ENCODE data around the gene EDEM1.
A peak's percentile ranks its signal among the peaks of the same experiment; 100 is the strongest.
"Not testable (repeated sequence)": the region's sequence is repeated elsewhere in the genome, so short reads cannot be mapped to it uniquely, and the experiment has no call there.

The EDEM1 gene

GRCh38 chr3:5181469-5182141 lies 5.9 kb upstream of the EDEM1 start:
- ATAC-seq (ENCODE audit: insufficient read depth, low read depth) (peak; percentile 96), DNase-seq (peak; percentile 71)
- Histone ChIP-seq H3K4me2 (ENCODE audit: insufficient read depth, low read length) (peak overlapping the region; percentile 55), H3K4me3 (ENCODE audit: low read depth in 1 of 2, low read length in 2 of 2) (peak overlapping the region in 1 of 2 experiments; percentile 29; a peak in 2 of 4 replicates), H3K9ac (ENCODE audit: low read depth, low read length) (peak overlapping the region; percentile 52), H3K4me1 (ENCODE audit: insufficient read depth, low read length) (peaks cover 98% of the 10 kb centered on the region), H4K20me1 (ENCODE audit: insufficient read depth, low read length) (no peaks in the 10 kb centered on the region), H3K79me2 (ENCODE audit: insufficient read depth, low read length) (peaks cover 61% of the 10 kb centered on the region), H3K27ac (ENCODE audit: low read length) (peak overlapping the region; percentile 95), H3K27me3 (ENCODE audit: insufficient read depth, low read length, poor library complexity) (no peaks in the 10 kb centered on the region), H3K36me3 (ENCODE audit: insufficient read depth, low read length) (peaks cover 38% of the 10 kb centered on the region), H3K9me3 (ENCODE audit: insufficient read depth, low read length, severe bottlenecking) (no peaks in the 10 kb centered on the region), H2AFZ (ENCODE audit: low read depth, low read length) (no peak overlapping the region)
- TF ChIP-seq EZH2 (IDR thresholded peaks at IDR 0.05; ENCODE audit: borderline replicate concordance, low read depth, low read length, severe bottlenecking) (no peak), CTCF (IDR thresholded peaks at IDR 0.05; ENCODE audit: borderline replicate concordance, extremely low read depth, low read length, poor library complexity, severe bottlenecking) (no peak)

GRCh38 chr3:5183714-5184113 lies 3.8 kb upstream of the EDEM1 start:
- not testable (repeated sequence) for H3K4me3 ChIP-seq (ENCODE audit: low read depth in 1 of 2, low read length in 2 of 2); H3K27me3 ChIP-seq (ENCODE audit: insufficient read depth, low read length, poor library complexity); H3K9ac ChIP-seq (ENCODE audit: low read depth, low read length); H3K9me3 ChIP-seq (ENCODE audit: insufficient read depth, low read length, severe bottlenecking); DNase-seq; H2AFZ ChIP-seq (ENCODE audit: low read depth, low read length); H4K20me1 ChIP-seq (ENCODE audit: insufficient read depth, low read length); H3K4me2 ChIP-seq (ENCODE audit: insufficient read depth, low read length); ATAC-seq (ENCODE audit: insufficient read depth, low read depth)
- peaks cover 83% of the 10 kb centered on the region for H3K4me1 ChIP-seq (ENCODE audit: insufficient read depth, low read length)
- peaks cover 66% of the 10 kb centered on the region for H3K79me2 ChIP-seq (ENCODE audit: insufficient read depth, low read length)
- peak overlapping the region; percentile 95 for H3K27ac ChIP-seq (ENCODE audit: low read length)
- peaks cover 30% of the 10 kb centered on the region for H3K36me3 ChIP-seq (ENCODE audit: insufficient read depth, low read length)

- no peak overlapping the region for H3K9ac ChIP-seq (ENCODE audit: low read depth, low read length)
- no peak overlapping the region; the same call in 1 of the 2 replicates for H3K4me2 ChIP-seq (ENCODE audit: insufficient read depth, low read length)
- TF ChIP-seq CTCF (IDR thresholded peaks at IDR 0.05; ENCODE audit: borderline replicate concordance, extremely low read depth, low read length, poor library complexity, severe bottlenecking) (no peak), EZH2 (IDR thresholded peaks at IDR 0.05; ENCODE audit: borderline replicate concordance, low read depth, low read length, severe bottlenecking) (no peak)
- H3K79me2 ChIP-seq (ENCODE audit: insufficient read depth, low read length): peaks cover 73% of the 10 kb centered on the region
- H3K4me1 ChIP-seq (ENCODE audit: insufficient read depth, low read length): peaks cover 76% of the 10 kb centered on the region
- peaks cover 13% of the 10 kb centered on the region for H4K20me1 ChIP-seq (ENCODE audit: insufficient read depth, low read length)
- H3K9me3 ChIP-seq (ENCODE audit: insufficient read depth, low read length, severe bottlenecking): no peaks in the 10 kb centered on the region
- no peak overlapping the region for H2AFZ ChIP-seq (ENCODE audit: low read depth, low read length)
- DNase-seq (no peak), ATAC-seq (ENCODE audit: insufficient read depth, low read depth) (no peak)
- peak overlapping the region; percentile 95 for H3K27ac ChIP-seq (ENCODE audit: low read length)
- no peak overlapping the region for H3K4me3 ChIP-seq (ENCODE audit: low read depth in 1 of 2, low read length in 2 of 2)
- H3K36me3 ChIP-seq (ENCODE audit: insufficient read depth, low read length): peaks cover 35% of the 10 kb centered on the region
- H3K27me3 ChIP-seq (ENCODE audit: insufficient read depth, low read length, poor library complexity): no peaks in the 10 kb centered on the region
Measured at GRCh38 chr3:5184499-5184898, 3.0 kb upstream of the EDEM1 start.

GRCh38 chr3:5185093-5185673 lies 2.3 kb upstream of the EDEM1 start:
- no peak for TF ChIP-seq EZH2 (IDR thresholded peaks at IDR 0.05; ENCODE audit: borderline replicate concordance, low read depth, low read length, severe bottlenecking)
- TF ChIP-seq CTCF (IDR thresholded peaks at IDR 0.05; ENCODE audit: borderline replicate concordance, extremely low read depth, low read length, poor library complexity, severe bottlenecking): no peak
- H3K4me1 ChIP-seq (ENCODE audit: insufficient read depth, low read length): peaks cover 69% of the 10 kb centered on the region
- no peak for DNase-seq
- H3K4me2 ChIP-seq (ENCODE audit: insufficient read depth, low read length): no peak overlapping the region; the same call in 1 of the 2 replicates
- peaks cover 15% of the 10 kb centered on the region for H4K20me1 ChIP-seq (ENCODE audit: insufficient read depth, low read length)
- peaks cover 73% of the 10 kb centered on the region for H3K79me2 ChIP-seq (ENCODE audit: insufficient read depth, low read length)
- no peak overlapping the region for H2AFZ ChIP-seq (ENCODE audit: low read depth, low read length)
- ATAC-seq (ENCODE audit: insufficient read depth, low read depth): no peak
- peak overlapping the region; percentile 99; the same call in 1 of the 2 replicates for H3K9ac ChIP-seq (ENCODE audit: low read depth, low read length)
- peak overlapping the region; percentile 94 for H3K27ac ChIP-seq (ENCODE audit: low read length)
- H3K4me3 ChIP-seq (ENCODE audit: low read depth in 1 of 2, low read length in 2 of 2): no peak overlapping the region
- H3K36me3 ChIP-seq (ENCODE audit: insufficient read depth, low read length): peaks cover 35% of the 10 kb centered on the region
- no peaks in the 10 kb centered on the region for H3K27me3 ChIP-seq (ENCODE audit: insufficient read depth, low read length, poor library complexity)
- H3K9me3 ChIP-seq (ENCODE audit: insufficient read depth, low read length, severe bottlenecking): no peaks in the 10 kb centered on the region
